ES-I3 (cell line): ENCODE results near the gene ASPRV1.

Experiments used
- H3K36me3 ChIP-seq: 2 replicates; pipeline ENCODE4 v1.6.1; 2013; ENCODE audit warnings: mild to moderate bottlenecking, low read length, control low read depth, moderate library complexity; ENCODE audit not compliant: insufficient read depth
- H3K4me1 ChIP-seq: 2 replicates; pipeline ENCODE4 v1.6.1; 2013; ENCODE audit warnings: mild to moderate bottlenecking, control low read depth, low read length; ENCODE audit not compliant: insufficient read depth
- H3K9ac ChIP-seq: 2 replicates; pipeline ENCODE4 v1.6.1; 2013; ENCODE audit warnings: low read depth, mild to moderate bottlenecking, low read length, moderate library complexity
- H3K9me3 ChIP-seq: 2 replicates; pipeline ENCODE4 v1.6.1; 2013; ENCODE audit warnings: mild to moderate bottlenecking, low read length, moderate library complexity; ENCODE audit not compliant: control insufficient read depth, insufficient read depth

Gene ASPRV1

GRCh38 chr2:69931832-69932595, 29.4 kb downstream of the ASPRV1 start:
- Histone ChIP-seq H3K4me1 (0 out of 2 replicates have a peak, but pooled peaks cover 5% of the 10 kb centered on the region), H3K9me3 (no peaks in the 10 kb centered on the region), H3K36me3 (no peaks in the 10 kb centered on the region), H3K9ac (no peak overlapping the region)

DNA sequence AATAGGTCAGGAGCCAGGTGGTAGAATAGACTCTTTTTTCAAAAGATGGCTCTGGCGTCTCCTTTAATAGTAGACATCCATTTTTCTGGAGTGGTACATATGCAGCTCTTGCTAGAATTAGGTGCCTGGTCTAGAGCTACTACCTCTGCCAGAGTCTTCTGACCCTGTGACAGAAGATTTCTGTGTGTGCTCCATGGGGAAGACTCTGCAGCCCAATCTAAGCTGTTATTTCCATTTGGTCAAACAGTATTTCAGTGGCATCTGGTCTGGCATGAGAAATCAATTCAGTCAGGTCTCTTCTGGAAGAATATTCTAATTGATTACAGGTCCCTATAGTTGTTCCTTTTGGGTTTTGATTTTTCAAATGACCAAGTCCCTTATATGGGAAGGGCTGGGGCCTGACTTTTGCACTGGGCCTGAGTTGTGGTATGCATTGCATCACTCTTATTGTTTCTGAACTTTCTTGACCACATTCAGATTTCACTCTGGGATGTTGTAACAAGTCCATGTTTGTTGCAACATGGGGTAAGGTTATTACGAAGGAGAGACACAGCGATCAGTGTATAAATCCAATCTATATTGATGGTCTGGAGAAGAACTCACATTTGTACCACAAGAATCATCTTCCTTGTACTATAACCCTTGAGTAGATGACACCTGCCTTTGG, 34.4 kb downstream of the ASPRV1 start:
- Histone ChIP-seq H3K9ac (no peak overlapping the region), H3K36me3 (no peaks in the 10 kb centered on the region), H3K4me1 (no peaks in the 10 kb centered on the region), H3K9me3 (no peaks in the 10 kb centered on the region)

- no peak overlapping the region for H3K9ac ChIP-seq
- H3K36me3 ChIP-seq: no peaks in the 10 kb centered on the region
- H3K9me3 ChIP-seq: no peaks in the 10 kb centered on the region
- no peaks in the 10 kb centered on the region for H3K4me1 ChIP-seq
Measured at GRCh38 chr2:69923116-69923515, 38.3 kb downstream of the ASPRV1 start.

- no peak overlapping the region for H3K9ac ChIP-seq
- H3K36me3 ChIP-seq: no peaks in the 10 kb centered on the region
- H3K9me3 ChIP-seq: no peaks in the 10 kb centered on the region
- H3K4me1 ChIP-seq: no peaks in the 10 kb centered on the region
Measured at GRCh38 chr2:69918401-69918800, 43.0 kb downstream of the ASPRV1 start.

DNA sequence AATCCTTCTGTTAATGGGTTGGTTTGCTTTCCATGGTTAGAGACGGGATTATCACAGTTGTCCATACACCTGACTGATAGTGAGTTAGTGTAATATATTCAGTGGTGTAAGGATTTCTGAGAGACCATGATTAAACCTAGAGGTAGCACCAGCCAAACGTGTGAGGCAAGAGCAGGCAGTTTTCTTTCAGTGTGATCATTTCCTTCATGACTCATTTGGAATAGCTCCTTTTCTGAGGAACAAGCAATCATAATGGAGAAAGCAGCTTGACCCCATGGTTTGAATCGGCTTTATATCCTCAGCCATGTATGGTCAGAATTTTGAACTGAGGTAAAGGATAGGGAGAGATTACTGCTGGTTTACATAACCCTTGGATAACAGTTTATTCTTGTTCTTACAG, 43.6 kb downstream of the ASPRV1 start:
- Histone ChIP-seq H3K36me3 (peaks cover 2% of the 10 kb centered on the region; the same call in 1 of the 2 replicates), H3K9ac (no peak overlapping the region), H3K4me1 (no peaks in the 10 kb centered on the region), H3K9me3 (no peaks in the 10 kb centered on the region)

GRCh38 chr2:69916106-69916505, 45.3 kb downstream of the ASPRV1 start:
- H3K36me3 ChIP-seq: peaks cover 2% of the 10 kb centered on the region; the same call in 1 of the 2 replicates
- H3K4me1 ChIP-seq: no peaks in the 10 kb centered on the region
- H3K9ac ChIP-seq: 0 out of 2 replicates have a peak overlapping the region, but pooled peaks have one; percentile 70
- no peaks in the 10 kb centered on the region for H3K9me3 ChIP-seq

GRCh38 chr2:69914950-69915945, 46.2 kb downstream of the ASPRV1 start, which contains the start of gene MXD1:
TSS of gene MXD1 (plus strand) at chr2:69915109. CDS start at chr2:69915331, 222 bp downstream.
- Histone ChIP-seq H3K4me1 (no peaks in the 10 kb centered on the region), H3K9ac (peak within 1 kb of the TSS; percentile 96), H3K9me3 (no peaks in the 10 kb centered on the region), H3K36me3 (peaks cover 2% of the 10 kb centered on the region; the same call in 1 of the 2 replicates)

DNA sequence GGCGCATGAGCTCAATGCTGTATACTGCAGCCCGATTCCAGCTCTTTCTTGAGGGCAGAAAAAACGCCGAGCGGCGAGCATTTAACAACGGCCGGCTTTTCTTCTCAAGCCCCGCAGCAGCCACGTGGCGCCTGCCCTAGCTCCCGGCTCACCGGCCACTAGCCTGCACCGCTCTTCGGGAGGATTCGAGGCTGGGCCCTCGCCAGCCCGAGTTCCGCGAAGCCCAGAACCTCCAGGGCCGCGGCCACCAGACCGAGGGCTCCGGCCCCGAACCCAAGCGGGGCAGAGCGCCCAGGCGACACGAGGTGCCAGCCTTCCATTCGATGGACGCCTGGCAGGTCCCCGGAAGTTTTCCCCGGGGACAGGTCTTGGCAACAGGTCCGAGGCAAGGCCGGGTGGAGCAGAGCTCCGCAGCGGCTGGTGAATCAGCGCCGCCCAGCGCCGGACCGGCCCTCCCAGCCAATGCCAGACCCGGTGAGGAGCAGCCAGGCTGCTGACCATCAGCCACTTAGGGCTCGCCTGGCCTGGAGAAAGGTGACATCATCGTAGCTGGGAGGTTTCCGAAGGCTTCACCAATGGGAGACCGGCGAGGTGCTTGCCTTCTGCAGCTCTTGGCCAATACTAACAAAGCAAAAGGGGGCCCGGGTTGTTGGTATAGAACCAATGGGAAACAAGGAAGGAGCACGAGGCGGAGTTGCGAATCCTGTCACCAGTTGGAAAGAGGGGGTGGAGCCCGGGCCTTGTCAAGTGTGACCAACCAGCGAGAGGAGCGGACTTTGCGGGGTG, 47.1 kb downstream of the ASPRV1 start:
- Histone ChIP-seq H3K9ac (peak overlapping the region; percentile 96), H3K9me3 (no peaks in the 10 kb centered on the region), H3K4me1 (no peaks in the 10 kb centered on the region), H3K36me3 (peaks cover 2% of the 10 kb centered on the region; the same call in 1 of the 2 replicates)

GRCh38 chr2:69911985-69912563, 49.4 kb downstream of the ASPRV1 start:
- no peak overlapping the region for H3K9ac ChIP-seq

More at GRCh38 chr2:69911985-69912563, 49.4 kb downstream of the ASPRV1 start:
- H3K36me3 ChIP-seq: peaks cover 10% of the 10 kb centered on the region; the same call in 1 of the 2 replicates
- no peaks in the 10 kb centered on the region for H3K4me1 ChIP-seq
- H3K9me3 ChIP-seq: no peaks in the 10 kb centered on the region
